HepG2 (cell line): ENCODE results near the gene NYAP1. TPM values are rescaled to one million over a fixed set of nuclear protein-coding genes. Genes with fewer than 3 reads are reported as not detected.
A peak's percentile ranks its signal among the peaks of the same experiment; 100 is the strongest.

ENCODE experiments used
- CHD2 ChIP-seq: IDR thresholded peaks from 2 replicates; pipeline ENCODE4 v1.6.1; 2011; ENCODE audit warnings: low read depth, low read length, improper control_type of control experiment
- KDM4B ChIP-seq: sonication (generic); formaldehyde crosslinking; IDR thresholded peaks from 2 replicates; pipeline ENCODE4 v1.4.0; 2020; ENCODE audit warnings: missing genetic modification reagents
- MAFK ChIP-seq, 2 experiments: IDR thresholded peaks in 1 of 2; conservative IDR thresholded peaks in 1 of 2; 2 replicates each; pipeline ENCODE4 v1.6.1; 2011; ENCODE audit warnings: improper control_type of control experiment in 2 of 2, low read length in 2 of 2
- PPARG ChIP-seq: conservative IDR thresholded peaks from 2 replicates; pipeline ENCODE4 v1.6.1; 2016; ENCODE audit warnings: missing biosample characterization, missing genetic modification reagents
- RFX5 ChIP-seq: IDR thresholded peaks from 2 replicates; pipeline ENCODE4 v1.6.1; 2011; ENCODE audit warnings: low read depth, low read length, improper control_type of control experiment
- ZNF256 ChIP-seq: sonication (generic); formaldehyde crosslinking; conservative IDR thresholded peaks from 2 replicates; pipeline ENCODE4 v1.4.0; 2020; ENCODE audit warnings: missing genetic modification reagents
- ZNF709 ChIP-seq: sonication (generic); formaldehyde crosslinking; IDR thresholded peaks from 2 replicates; pipeline ENCODE4 v1.5.0; 2020; ENCODE audit warnings: mild to moderate bottlenecking, missing genetic modification reagents
- ZNF879 ChIP-seq: sonication (generic); formaldehyde crosslinking; IDR thresholded peaks from 2 replicates; pipeline ENCODE4 v1.8.1; 2023; ENCODE audit warnings: missing genetic modification reagents
- polyA plus RNA-seq, 8 experiments: library from polyadenylated mRNA; depleted of rRNA in 3 of 8; stranded (reverse) in 7 of 8; unstranded in 1 of 8; fragments of >200 nt; fragmentation: Illumina TruSeq in 4 of 8; extraction: Trizol in 4 of 8; gene quantifications; 2 replicates each; pipeline versions ENCODE4 v1.2.1 to v1.2.3, GENCODE V29; 2011 to 2016; ENCODE audit warnings: low read depth in 4 of 8, missing spikeins in 1 of 8, mixed read lengths in 1 of 8; ENCODE audit not compliant: insufficient read depth in 1 of 8
- total RNA-seq, 5 experiments: library from RNA; depleted of rRNA; stranded (reverse); fragments of >200 nt; fragmentation: Illumina TruSeq; extraction: Trizol; gene quantifications; 2 replicates each; pipeline ENCODE4 v1.2.3, GENCODE V29; 2016; ENCODE audit warnings: low read depth in 1 of 5
- TF ChIP-seq, protein P1 (sequence below), 2 experiments: IDR thresholded peaks; 2 replicates each; pipeline ENCODE4 v1.6.1; 2011 to 2012; ENCODE audit warnings: low read length in 2 of 2, borderline replicate concordance in 1 of 2, low read depth in 1 of 2, mild to moderate bottlenecking in 1 of 2, moderate library complexity in 1 of 2
- TF ChIP-seq, protein P2 (sequence below): sonication (generic); formaldehyde crosslinking; IDR thresholded peaks from 2 replicates; pipeline ENCODE4 v1.5.0; 2020; ENCODE audit warnings: missing genetic modification reagents, mild to moderate bottlenecking, borderline replicate concordance
- TF ChIP-seq, protein P3 (sequence below): sonication (generic); formaldehyde crosslinking; IDR thresholded peaks from 2 replicates; pipeline ENCODE4 v1.4.0; 2020; ENCODE audit warnings: low read depth, mild to moderate bottlenecking, missing genetic modification reagents
- TF ChIP-seq, protein P4 (sequence below): sonication (generic); formaldehyde crosslinking; IDR thresholded peaks from 2 replicates; pipeline ENCODE4 v1.4.0; 2020; ENCODE audit warnings: mild to moderate bottlenecking, missing genetic modification reagents
- TF ChIP-seq, protein P5 (sequence below): sonication (generic); formaldehyde crosslinking; IDR thresholded peaks from 2 replicates; pipeline ENCODE4 v1.8.0; 2023; ENCODE audit warnings: mild to moderate bottlenecking, missing genetic modification reagents
- TF ChIP-seq, protein P6 (sequence below), 2 experiments: sonication (generic) in 1 of 2; formaldehyde crosslinking in 1 of 2; IDR thresholded peaks; 2 replicates each; pipeline versions ENCODE4 v1.6.1 to v1.9.0; 2014 to 2022; ENCODE audit warnings: antibody characterized with exemption in 1 of 2, borderline replicate concordance in 1 of 2, inconsistent platforms in 1 of 2, low read depth in 1 of 2, missing genetic modification reagents in 1 of 2

NYAP1 gene
- total and polyA plus RNA-seq, 2 of the 13 experiments (the other 11 are each of a cell fraction or from before 2014, with no cell fraction given) = 0.15 to 0.46 TPM

DNA sequence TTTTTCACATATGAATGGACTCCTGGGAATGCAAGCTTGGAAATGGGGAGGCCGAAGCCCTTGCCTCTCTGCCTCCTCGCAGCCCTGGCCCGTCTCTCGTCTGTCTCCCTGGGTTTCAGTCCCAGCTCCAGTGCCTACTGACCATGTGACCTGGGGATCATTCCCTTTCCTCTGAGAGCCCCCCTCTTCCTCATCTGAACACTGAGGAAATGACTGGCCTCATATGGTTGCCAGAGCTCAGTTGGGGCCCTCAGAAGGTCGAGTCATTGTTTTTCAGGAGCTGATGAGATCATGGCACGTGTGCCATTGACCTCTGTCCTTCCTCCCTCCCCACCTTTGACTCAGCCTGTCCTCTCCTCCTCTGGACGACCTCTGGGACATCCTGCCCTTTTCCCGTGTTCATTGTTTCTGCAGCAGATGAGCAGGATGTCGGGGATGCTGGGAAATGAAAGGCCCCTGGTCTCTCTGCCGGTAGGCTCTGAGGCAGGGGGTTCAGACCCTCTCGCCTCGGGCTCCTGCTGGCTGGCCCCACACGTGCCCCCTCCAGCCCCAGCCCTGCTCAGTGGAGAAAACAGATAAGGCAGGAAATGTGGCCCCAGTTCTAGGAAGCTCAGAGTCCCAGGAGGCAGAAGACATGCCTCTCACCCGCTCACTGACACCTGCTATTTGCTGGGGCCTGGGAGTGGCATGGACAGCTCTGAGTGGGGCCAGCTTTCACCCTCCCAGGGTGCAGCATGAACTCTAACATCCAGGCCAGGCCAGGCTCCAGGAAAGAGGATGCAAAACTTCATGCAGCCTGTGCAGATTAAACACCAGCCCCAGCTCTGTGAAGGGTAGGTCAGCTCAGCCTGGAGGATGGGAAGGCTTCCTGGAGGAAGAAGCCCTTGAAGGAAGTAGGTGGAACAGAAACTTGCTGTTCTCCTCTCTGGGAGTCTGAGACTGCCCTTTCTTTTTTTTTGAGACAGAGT lies 39.1 kb upstream of the NYAP1 start (continued):
- TF ChIP-seq, protein P1, sequence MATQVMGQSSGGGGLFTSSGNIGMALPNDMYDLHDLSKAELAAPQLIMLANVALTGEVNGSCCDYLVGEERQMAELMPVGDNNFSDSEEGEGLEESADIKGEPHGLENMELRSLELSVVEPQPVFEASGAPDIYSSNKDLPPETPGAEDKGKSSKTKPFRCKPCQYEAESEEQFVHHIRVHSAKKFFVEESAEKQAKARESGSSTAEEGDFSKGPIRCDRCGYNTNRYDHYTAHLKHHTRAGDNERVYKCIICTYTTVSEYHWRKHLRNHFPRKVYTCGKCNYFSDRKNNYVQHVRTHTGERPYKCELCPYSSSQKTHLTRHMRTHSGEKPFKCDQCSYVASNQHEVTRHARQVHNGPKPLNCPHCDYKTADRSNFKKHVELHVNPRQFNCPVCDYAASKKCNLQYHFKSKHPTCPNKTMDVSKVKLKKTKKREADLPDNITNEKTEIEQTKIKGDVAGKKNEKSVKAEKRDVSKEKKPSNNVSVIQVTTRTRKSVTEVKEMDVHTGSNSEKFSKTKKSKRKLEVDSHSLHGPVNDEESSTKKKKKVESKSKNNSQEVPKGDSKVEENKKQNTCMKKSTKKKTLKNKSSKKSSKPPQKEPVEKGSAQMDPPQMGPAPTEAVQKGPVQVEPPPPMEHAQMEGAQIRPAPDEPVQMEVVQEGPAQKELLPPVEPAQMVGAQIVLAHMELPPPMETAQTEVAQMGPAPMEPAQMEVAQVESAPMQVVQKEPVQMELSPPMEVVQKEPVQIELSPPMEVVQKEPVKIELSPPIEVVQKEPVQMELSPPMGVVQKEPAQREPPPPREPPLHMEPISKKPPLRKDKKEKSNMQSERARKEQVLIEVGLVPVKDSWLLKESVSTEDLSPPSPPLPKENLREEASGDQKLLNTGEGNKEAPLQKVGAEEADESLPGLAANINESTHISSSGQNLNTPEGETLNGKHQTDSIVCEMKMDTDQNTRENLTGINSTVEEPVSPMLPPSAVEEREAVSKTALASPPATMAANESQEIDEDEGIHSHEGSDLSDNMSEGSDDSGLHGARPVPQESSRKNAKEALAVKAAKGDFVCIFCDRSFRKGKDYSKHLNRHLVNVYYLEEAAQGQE (IDR thresholded peaks at IDR 0.05; ENCODE audit: borderline replicate concordance in 1 of 2, low read depth in 1 of 2, low read length in 2 of 2) = peak in 1 of 2 experiments; percentile 37; a peak in 1 of 4 replicates
- TF ChIP-seq ZNF709 (CRISPR knock-in tag) = 0 out of 2 replicates have a peak, but pooled peaks have one; percentile 44
- no peak for TF ChIP-seq ZNF879
- no peak for TF ChIP-seq KDM4B (CRISPR knock-in tag)
- TF ChIP-seq, protein P2, sequence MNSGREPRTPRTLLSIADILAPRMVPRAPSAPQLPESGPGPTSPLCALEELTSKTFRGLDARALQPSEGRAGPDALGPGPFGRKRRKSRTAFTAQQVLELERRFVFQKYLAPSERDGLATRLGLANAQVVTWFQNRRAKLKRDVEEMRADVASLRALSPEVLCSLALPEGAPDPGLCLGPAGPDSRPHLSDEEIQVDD = no peak
- peak; percentile 93 for TF ChIP-seq PPARG (CRISPR knock-in tag)
- TF ChIP-seq, protein P3, sequence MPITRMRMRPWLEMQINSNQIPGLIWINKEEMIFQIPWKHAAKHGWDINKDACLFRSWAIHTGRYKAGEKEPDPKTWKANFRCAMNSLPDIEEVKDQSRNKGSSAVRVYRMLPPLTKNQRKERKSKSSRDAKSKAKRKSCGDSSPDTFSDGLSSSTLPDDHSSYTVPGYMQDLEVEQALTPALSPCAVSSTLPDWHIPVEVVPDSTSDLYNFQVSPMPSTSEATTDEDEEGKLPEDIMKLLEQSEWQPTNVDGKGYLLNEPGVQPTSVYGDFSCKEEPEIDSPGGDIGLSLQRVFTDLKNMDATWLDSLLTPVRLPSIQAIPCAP = no peak; the same call in 1 of the 2 replicates
- no peak for TF ChIP-seq CHD2
- TF ChIP-seq, protein P4, sequence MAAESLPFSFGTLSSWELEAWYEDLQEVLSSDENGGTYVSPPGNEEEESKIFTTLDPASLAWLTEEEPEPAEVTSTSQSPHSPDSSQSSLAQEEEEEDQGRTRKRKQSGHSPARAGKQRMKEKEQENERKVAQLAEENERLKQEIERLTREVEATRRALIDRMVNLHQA (CRISPR knock-in tag) = no peak
- TF ChIP-seq, protein P5, sequence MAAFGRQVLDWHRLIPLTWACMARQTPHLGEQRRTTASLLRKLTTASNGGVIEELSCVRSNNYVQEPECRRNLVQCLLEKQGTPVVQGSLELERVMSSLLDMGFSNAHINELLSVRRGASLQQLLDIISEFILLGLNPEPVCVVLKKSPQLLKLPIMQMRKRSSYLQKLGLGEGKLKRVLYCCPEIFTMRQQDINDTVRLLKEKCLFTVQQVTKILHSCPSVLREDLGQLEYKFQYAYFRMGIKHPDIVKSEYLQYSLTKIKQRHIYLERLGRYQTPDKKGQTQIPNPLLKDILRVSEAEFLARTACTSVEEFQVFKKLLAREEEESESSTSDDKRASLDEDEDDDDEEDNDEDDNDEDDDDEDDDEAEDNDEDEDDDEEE = no peak
- TF ChIP-seq RFX5 = peak; percentile 44
- no peak for TF ChIP-seq ZNF256
- peak; percentile 24 to 51; a peak in 2 of 4 replicates for TF ChIP-seq MAFK (conservative IDR thresholded peaks at IDR 0.05 in 1 of 2, IDR thresholded peaks at IDR 0.05 in 1 of 2; ENCODE audit: low read length in 2 of 2)
- TF ChIP-seq, protein P6, sequence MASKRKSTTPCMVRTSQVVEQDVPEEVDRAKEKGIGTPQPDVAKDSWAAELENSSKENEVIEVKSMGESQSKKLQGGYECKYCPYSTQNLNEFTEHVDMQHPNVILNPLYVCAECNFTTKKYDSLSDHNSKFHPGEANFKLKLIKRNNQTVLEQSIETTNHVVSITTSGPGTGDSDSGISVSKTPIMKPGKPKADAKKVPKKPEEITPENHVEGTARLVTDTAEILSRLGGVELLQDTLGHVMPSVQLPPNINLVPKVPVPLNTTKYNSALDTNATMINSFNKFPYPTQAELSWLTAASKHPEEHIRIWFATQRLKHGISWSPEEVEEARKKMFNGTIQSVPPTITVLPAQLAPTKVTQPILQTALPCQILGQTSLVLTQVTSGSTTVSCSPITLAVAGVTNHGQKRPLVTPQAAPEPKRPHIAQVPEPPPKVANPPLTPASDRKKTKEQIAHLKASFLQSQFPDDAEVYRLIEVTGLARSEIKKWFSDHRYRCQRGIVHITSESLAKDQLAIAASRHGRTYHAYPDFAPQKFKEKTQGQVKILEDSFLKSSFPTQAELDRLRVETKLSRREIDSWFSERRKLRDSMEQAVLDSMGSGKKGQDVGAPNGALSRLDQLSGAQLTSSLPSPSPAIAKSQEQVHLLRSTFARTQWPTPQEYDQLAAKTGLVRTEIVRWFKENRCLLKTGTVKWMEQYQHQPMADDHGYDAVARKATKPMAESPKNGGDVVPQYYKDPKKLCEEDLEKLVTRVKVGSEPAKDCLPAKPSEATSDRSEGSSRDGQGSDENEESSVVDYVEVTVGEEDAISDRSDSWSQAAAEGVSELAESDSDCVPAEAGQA (IDR thresholded peaks at IDR 0.05; ENCODE audit: low read depth) = peak; percentile 65; the same call in 1 of the 2 replicates
- TF ChIP-seq, protein P6 (CRISPR knock-in tag; IDR thresholded peaks at IDR 0.05; ENCODE audit: borderline replicate concordance) = no peak
